SK-N-SH treated with all-trans-retinoic acid at 6 μM for 48 hours (cell line): ENCODE results near the gene NYAP1.
A peak's percentile ranks its signal among the peaks of the same experiment; 100 is the strongest.

Source experiments
- ATAC-seq: fragments of 200-7000 bp; cut with Tn5 transposase; 3 replicates; pipeline ENCODE4 v1.9.1; 2020; ENCODE audit warnings: mild to moderate bottlenecking, moderate library complexity
- ARNTL ChIP-seq: fragments of 450-650 bp; formaldehyde crosslinking; IDR thresholded peaks from 2 replicates; pipeline ENCODE4 v1.5.0; 2020; ENCODE audit warnings: low read depth, mild to moderate bottlenecking, moderate library complexity, borderline replicate concordance
- BACH2 ChIP-seq: fragments of 250-450 bp; sonication (Bioruptor Pico); IDR thresholded peaks from 2 replicates; pipeline ENCODE4 v1.9.0; 2021; ENCODE audit warnings: mild to moderate bottlenecking, borderline replicate concordance
- CSDC2 ChIP-seq: fragments of 250-450 bp; sonication (Bioruptor Pico); IDR thresholded peaks from 2 replicates; pipeline ENCODE4 v1.5.0; 2020; ENCODE audit warnings: mild to moderate bottlenecking, moderate library complexity
- ESRRG ChIP-seq: fragments of 250-450 bp; sonication (Bioruptor Pico); IDR thresholded peaks from 2 replicates; pipeline ENCODE4 v1.6.1; 2021; ENCODE audit warnings: mild to moderate bottlenecking
- GLIS3 ChIP-seq: fragments of 250-450 bp; sonication (Bioruptor Pico); IDR thresholded peaks from 2 replicates; pipeline ENCODE4 v1.5.0; 2020; ENCODE audit warnings: mild to moderate bottlenecking, moderate library complexity
- ISL1 ChIP-seq: fragments of 250-450 bp; sonication (Bioruptor Pico); IDR thresholded peaks from 2 replicates; pipeline ENCODE4 v2.1.2; 2022; ENCODE audit warnings: mild to moderate bottlenecking, moderate library complexity
- OSR1 ChIP-seq: fragments of 250-450 bp; sonication (Bioruptor Pico); IDR thresholded peaks from 2 replicates; pipeline ENCODE4 v1.8.0; 2022; ENCODE audit warnings: moderate library complexity, mild to moderate bottlenecking, inconsistent platforms
- PATZ1 ChIP-seq: fragments of 250-450 bp; sonication (Bioruptor Pico); IDR thresholded peaks from 2 replicates; pipeline ENCODE4 v1.8.0; 2020; ENCODE audit warnings: mild to moderate bottlenecking, moderate library complexity, borderline replicate concordance
- POU6F1 ChIP-seq: fragments of 250-450 bp; sonication (Bioruptor Pico); IDR thresholded peaks from 2 replicates; pipeline ENCODE4 v1.8.0; 2021; ENCODE audit warnings: low read depth, mild to moderate bottlenecking, moderate library complexity, borderline replicate concordance
- PPARA ChIP-seq: fragments of 250-450 bp; sonication (Bioruptor Pico); IDR thresholded peaks from 2 replicates; pipeline ENCODE4 v1.5.0; 2020; ENCODE audit warnings: mild to moderate bottlenecking, borderline replicate concordance
- RARB ChIP-seq: fragments of 250-450 bp; sonication (Bioruptor Pico); IDR thresholded peaks from 2 replicates; pipeline ENCODE4 v1.8.0; 2021; ENCODE audit warnings: mild to moderate bottlenecking, moderate library complexity
- SNAI2 ChIP-seq: fragments of 250-450 bp; sonication (Bioruptor Pico); IDR thresholded peaks from 2 replicates; pipeline ENCODE4 v1.5.0; 2020; ENCODE audit warnings: mild to moderate bottlenecking, moderate library complexity
- TCF4 ChIP-seq: fragments of 250-450 bp; sonication (Bioruptor Pico); IDR thresholded peaks from 2 replicates; pipeline ENCODE4 v1.8.0; 2021; ENCODE audit warnings: mild to moderate bottlenecking, moderate library complexity, borderline replicate concordance
- TOX ChIP-seq: fragments of 250-450 bp; sonication (Bioruptor Pico); IDR thresholded peaks from 2 replicates; pipeline ENCODE4 v1.8.0; 2021; ENCODE audit warnings: mild to moderate bottlenecking, moderate library complexity, borderline replicate concordance
- ZC3H10 ChIP-seq: fragments of 250-450 bp; sonication (Bioruptor Pico); IDR thresholded peaks from 2 replicates; pipeline ENCODE4 v1.5.1; 2021; ENCODE audit warnings: mild to moderate bottlenecking, moderate library complexity
- ZFP3 ChIP-seq: fragments of 250-450 bp; sonication (Bioruptor Pico); IDR thresholded peaks from 2 replicates; pipeline ENCODE4 v1.5.0; 2020; ENCODE audit warnings: mild to moderate bottlenecking, moderate library complexity
- ZFP30 ChIP-seq: fragments of 450-650 bp; formaldehyde crosslinking; IDR thresholded peaks from 2 replicates; pipeline ENCODE4 v1.5.0; 2022; ENCODE audit warnings: mild to moderate bottlenecking, moderate library complexity
- ZNF565 ChIP-seq: fragments of 450-650 bp; formaldehyde crosslinking; conservative IDR thresholded peaks from 2 replicates; pipeline ENCODE4 v1.5.0; 2020; ENCODE audit warnings: low read depth, mild to moderate bottlenecking, moderate library complexity
- ZNF70 ChIP-seq: fragments of 450-650 bp; formaldehyde crosslinking; IDR thresholded peaks from 2 replicates; pipeline ENCODE4 v1.5.0; 2020; ENCODE audit warnings: mild to moderate bottlenecking, moderate library complexity
- ZNF8 ChIP-seq: fragments of 450-650 bp; formaldehyde crosslinking; IDR thresholded peaks from 2 replicates; pipeline ENCODE4 v1.5.0; 2020; ENCODE audit warnings: mild to moderate bottlenecking, moderate library complexity
- TF ChIP-seq, protein P1 (sequence below): fragments of 250-450 bp; sonication (Bioruptor Pico); IDR thresholded peaks from 2 replicates; pipeline ENCODE4 v1.5.1; 2020; ENCODE audit warnings: low read depth, mild to moderate bottlenecking, moderate library complexity
- TF ChIP-seq, protein P2 (sequence below): fragments of 250-450 bp; sonication (Bioruptor Pico); IDR thresholded peaks from 2 replicates; pipeline ENCODE4 v1.5.1; 2021; ENCODE audit warnings: mild to moderate bottlenecking, moderate library complexity

The NYAP1 gene

DNA sequence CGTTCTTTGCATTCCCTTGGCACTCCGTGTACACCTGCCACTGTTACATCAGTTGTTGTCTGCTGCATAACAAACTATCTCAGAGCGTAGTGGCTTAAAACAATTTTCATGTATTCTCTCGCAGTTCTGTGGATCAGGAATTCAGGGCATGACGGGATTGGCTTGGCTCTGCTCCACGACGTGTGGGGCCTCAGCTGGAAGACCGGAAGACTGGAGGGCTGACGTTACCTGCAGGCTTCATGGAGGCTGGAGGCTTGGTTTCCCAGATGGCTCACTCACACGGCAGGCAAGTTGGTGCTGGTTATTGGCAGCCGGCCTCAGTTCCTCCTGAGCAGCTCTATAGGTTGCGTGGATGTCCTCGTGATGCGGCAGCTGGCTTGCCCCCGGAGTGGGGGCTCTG is 25.5 kb downstream of the NYAP1 start (continued):
- TF ChIP-seq OSR1 (CRISPR knock-in tag) (no peak), GLIS3 (CRISPR knock-in tag) (no peak), ZNF8 (no peak), PPARA (CRISPR knock-in tag) (no peak), SNAI2 (CRISPR knock-in tag) (no peak), PATZ1 (no peak), ARNTL (no peak), TCF4 (CRISPR knock-in tag) (no peak)

- TF ChIP-seq ZFP3 (CRISPR knock-in tag): no peak
- ATAC-seq: no peak
Measured at GRCh38 chr7:100510437-100511239, 26.9 kb downstream of the NYAP1 start.

GRCh38 chr7:100513212-100513810 is 29.6 kb downstream of the NYAP1 start:
- ATAC-seq: no peak
- no peak for TF ChIP-seq ZNF8
- TF ChIP-seq ZNF565 (CRISPR knock-in tag): no peak
- TF ChIP-seq BACH2 (CRISPR knock-in tag): no peak
- no peak for TF ChIP-seq OSR1 (CRISPR knock-in tag)
- no peak for TF ChIP-seq POU6F1 (CRISPR knock-in tag)
- no peak for TF ChIP-seq ARNTL
- TF ChIP-seq ISL1 (CRISPR knock-in tag): no peak
- no peak for TF ChIP-seq ZFP3 (CRISPR knock-in tag)
- TF ChIP-seq TOX (CRISPR knock-in tag): no peak
- TF ChIP-seq, protein P1, sequence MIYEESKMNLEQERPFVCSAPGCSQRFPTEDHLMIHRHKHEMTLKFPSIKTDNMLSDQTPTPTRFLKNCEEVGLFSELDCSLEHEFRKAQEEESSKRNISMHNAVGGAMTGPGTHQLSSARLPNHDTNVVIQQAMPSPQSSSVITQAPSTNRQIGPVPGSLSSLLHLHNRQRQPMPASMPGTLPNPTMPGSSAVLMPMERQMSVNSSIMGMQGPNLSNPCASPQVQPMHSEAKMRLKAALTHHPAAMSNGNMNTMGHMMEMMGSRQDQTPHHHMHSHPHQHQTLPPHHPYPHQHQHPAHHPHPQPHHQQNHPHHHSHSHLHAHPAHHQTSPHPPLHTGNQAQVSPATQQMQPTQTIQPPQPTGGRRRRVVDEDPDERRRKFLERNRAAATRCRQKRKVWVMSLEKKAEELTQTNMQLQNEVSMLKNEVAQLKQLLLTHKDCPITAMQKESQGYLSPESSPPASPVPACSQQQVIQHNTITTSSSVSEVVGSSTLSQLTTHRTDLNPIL: no peak
- no peak for TF ChIP-seq ZFP30 (CRISPR knock-in tag)
- no peak for TF ChIP-seq TCF4 (CRISPR knock-in tag)
- no peak for TF ChIP-seq CSDC2 (CRISPR knock-in tag)
- TF ChIP-seq ESRRG (CRISPR knock-in tag): no peak
- no peak for TF ChIP-seq ZC3H10
- no peak for TF ChIP-seq RARB (CRISPR knock-in tag)
- no peak for TF ChIP-seq PPARA (CRISPR knock-in tag)

DNA sequence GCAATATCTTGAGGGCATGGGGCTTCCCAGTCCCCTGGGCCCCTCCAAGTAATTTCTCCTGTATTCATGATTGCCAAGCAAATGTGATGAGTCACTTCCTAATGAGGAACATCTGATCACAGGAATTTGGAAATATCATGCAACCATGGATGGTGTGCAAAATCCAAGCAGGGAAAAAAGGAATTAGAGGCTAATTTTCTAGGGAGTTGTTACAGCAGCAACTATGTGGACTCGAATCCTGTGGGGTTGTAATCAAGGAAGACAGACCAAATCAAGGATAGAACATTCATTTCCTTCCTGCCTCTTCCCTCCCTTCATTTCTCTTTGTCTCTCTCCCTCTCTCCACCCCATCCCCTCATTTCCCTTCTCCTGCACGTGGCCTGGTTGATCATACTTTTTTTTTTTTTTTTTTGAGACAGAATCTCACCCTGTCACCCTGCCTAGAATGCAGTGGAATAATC is 31.4 kb downstream of the NYAP1 start:
- peak; percentile 89 for ATAC-seq
- TF ChIP-seq POU6F1 (CRISPR knock-in tag): no peak
- TF ChIP-seq ZNF70 (CRISPR knock-in tag): no peak
- no peak for TF ChIP-seq GLIS3 (CRISPR knock-in tag)
- no peak for TF ChIP-seq ESRRG (CRISPR knock-in tag)
- TF ChIP-seq, protein P1: no peak
- TF ChIP-seq ZNF8: no peak
- TF ChIP-seq ZFP30 (CRISPR knock-in tag): no peak
- TF ChIP-seq RARB (CRISPR knock-in tag): no peak
- no peak for TF ChIP-seq ZFP3 (CRISPR knock-in tag)
- TF ChIP-seq, protein P2, sequence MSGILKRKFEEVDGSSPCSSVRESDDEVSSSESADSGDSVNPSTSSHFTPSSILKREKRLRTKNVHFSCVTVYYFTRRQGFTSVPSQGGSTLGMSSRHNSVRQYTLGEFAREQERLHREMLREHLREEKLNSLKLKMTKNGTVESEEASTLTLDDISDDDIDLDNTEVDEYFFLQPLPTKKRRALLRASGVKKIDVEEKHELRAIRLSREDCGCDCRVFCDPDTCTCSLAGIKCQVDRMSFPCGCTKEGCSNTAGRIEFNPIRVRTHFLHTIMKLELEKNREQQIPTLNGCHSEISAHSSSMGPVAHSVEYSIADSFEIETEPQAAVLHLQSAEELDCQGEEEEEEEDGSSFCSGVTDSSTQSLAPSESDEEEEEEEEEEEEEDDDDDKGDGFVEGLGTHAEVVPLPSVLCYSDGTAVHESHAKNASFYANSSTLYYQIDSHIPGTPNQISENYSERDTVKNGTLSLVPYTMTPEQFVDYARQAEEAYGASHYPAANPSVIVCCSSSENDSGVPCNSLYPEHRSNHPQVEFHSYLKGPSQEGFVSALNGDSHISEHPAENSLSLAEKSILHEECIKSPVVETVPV (CRISPR knock-in tag): no peak
- peak; percentile 80; the same call in 1 of the 2 replicates for TF ChIP-seq SNAI2 (CRISPR knock-in tag)
- TF ChIP-seq TCF4 (CRISPR knock-in tag): no peak
- TF ChIP-seq OSR1 (CRISPR knock-in tag): no peak
- no peak for TF ChIP-seq PPARA (CRISPR knock-in tag)
- no peak for TF ChIP-seq ZC3H10
- TF ChIP-seq ZNF565 (CRISPR knock-in tag): no peak
